ENCODE results near the gene MYO16.
"Not testable (repeated sequence)": the region's sequence is repeated elsewhere in the genome, so short reads cannot be mapped to it uniquely, and the experiment has no call there.

The MYO16 gene

DNA sequence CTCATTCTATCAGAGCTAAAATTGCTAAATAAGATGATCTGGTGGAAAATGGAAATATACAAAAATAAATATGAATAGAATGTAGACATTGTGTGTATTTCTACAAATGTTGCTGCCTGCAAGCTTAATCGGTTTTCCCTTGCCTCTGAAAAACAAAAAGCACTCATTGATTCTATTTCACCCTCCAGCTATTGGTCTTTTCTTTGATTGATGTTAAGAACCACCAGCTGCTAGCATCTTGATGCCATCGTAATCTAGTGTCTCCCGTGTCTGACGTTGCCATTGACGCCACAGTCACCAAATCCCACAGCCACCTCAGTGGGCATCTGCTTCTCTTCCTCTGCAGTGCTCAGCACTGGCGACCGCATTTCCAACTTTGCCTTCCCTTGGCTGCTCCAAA lies 461.8 kb downstream of the MYO16 start:
- DNase-seq = no peak

DNA sequence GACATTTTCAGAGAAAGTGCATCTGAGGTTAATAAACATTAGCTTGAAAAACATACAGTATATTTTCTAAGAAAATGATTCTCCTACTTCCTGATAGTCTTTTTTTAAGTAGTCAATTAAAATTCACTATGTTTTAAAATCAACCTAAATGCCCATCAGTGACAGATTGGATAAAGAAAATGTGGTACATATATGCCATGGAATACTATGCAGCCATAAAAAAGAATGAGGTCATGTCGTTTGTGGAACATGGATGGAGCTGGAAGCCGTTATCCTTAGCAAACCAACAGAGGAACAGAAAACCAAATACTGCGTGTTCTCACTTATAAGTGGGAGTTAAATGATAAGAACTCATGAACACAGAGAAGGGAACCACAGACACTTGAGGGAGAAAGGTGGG lies 462.8 kb downstream of the MYO16 start:
- not testable (repeated sequence) for DNase-seq

DNA sequence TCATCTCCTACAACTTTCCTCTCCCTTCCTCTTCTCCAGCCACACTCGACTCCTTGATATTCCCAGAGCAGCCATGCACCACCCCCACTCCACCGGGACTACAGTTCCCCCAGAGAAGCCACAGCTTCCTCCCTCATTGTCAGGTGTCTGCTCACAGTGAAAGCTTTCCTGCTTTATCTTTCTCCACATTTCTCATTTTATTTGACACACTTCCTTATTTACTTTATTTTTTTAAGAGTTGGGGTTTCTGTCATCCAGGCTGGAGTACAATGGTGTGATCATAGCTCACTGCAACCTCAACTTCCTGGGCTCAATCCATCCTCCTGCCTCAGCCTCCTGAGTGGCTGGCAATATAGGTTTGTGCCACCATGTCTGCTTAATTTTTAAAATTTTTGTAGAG lies 464.6 kb downstream of the MYO16 start:
- DNase-seq = no peak

DNA sequence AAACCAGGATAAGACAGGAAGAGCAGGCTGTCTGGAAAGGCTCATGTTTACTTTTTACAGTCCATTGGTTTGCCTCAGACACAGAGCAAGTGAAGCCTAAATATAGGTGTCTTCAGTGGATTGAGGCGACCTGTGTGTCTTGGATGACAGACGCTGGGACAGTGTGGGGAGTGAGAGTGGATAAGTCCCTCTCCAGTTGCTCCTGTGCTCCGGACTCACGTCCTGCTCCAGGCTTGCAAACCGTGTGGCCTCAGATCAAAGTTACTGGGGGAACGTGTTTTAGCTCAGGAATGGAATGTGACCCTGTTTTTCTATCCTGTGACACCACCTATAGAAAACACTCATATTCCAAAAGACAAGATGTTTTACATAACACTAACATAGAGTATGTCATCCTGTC lies 465.7 kb downstream of the MYO16 start:
- DNase-seq = no peak

DNA sequence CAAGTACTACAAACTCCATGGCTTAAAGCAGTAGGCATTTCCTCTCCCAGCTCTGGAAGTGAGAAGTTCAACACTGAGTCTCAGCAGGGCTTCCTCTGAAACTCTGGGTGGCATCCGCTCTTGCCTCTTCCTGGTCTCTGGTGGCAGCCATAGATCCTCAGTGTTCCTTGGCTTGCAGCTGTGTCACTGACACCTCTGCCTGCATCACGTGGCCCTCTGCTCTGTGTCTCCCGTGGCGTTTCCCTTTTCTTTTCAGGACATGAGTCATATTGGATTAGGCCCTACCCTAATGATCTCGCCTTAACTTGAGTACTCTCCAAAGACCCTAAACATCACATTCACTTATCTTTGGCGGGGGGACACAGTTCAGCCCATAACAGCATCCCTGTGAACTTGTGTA lies 466.7 kb downstream of the MYO16 start:
- DNase-seq = no peak

DNA sequence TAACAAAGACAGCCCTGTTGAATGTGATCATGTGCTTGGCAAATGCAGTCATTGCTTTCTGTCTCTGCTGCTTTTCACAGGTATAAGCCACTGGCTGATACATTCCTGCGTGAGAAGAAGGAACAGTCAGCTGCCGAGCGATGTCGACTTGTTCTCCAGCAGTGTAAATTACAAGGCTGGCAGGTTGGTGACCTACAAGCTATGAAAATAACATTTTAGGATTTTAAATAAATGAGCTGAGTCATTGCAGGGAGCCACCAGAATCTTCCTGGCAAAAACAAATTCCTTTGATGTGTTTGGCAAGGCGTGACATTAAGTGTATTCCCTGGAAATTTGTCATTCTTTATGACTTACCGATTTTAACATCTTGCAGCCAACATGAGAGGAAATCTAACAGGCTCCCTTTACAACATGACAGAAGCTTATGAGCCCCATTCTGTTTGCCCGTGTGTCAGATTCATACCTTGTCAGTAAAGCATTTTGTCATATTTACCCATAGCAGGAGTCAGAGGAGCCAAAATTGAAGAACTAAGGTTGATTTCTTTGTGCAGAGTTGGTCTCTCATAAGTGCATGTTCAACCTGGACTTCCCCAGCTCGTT lies 471.4 kb downstream of the MYO16 start:
- no peak for DNase-seq

DNA sequence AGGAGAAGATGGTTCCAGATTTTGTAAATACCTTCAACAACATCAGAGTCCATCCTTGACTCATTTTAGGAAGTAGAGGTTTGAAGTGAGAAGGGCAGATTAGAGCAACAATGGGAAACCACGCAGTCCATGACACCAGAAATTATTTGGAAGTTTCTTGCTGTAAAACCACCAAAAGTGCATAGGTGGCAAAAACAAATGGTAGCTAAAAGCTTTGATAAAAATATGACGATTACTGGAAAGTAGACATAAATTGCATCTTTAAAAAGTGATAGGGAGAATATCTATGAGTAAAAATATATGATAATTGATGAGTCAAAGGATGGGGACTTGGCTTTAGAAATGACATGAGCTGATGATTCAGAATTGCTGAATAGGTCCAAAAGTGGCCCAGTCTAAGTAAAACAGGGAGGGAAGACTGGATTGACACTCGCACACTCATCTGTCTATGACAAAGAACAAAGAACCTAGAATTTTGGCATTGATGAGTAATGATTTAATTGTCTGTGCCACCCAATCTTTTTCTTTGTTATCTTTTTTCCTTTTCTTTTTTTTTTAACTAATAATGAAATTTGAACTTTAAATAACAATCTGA lies 472.2 kb downstream of the MYO16 start:
- DNase-seq = no peak

DNA sequence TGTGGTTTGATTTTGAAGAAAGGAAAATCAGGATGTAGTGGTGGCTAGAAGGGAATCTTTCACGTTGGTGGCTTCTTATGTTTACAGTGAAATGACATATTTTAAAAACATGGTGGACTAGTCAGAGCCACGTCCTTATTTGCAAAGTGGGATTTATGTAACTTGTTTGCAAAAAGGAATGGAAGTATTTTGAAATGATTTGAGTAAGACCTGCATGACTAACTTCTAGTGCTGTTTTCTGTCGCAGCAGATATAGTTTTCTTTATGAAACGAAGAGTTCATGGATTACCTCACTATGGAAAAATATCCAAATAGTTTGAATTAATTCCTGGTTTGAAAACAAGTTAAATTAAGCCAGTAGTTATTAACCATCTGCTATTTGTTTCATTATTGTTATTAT lies 476.5 kb downstream of the MYO16 start:
- no peak for DNase-seq

DNA sequence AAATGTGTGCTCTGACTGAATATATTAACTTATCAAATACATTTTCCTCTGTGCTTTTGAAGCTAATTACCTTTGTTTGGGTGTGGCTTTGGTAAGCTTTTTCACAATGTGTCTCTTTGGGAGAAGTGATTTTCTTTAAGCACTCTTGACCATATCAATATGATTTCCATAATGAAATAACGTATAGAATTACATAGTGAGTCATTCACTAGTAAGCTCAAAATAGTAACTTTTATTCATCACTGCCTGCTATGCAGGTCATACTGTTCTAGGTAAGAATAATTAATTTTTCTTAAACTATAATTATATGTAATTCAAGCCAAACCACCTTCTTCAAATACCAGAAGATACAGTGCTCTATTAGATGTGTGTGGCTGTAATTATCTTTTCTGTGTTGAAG lies 480.7 kb downstream of the MYO16 start:
- no peak for DNase-seq

DNA sequence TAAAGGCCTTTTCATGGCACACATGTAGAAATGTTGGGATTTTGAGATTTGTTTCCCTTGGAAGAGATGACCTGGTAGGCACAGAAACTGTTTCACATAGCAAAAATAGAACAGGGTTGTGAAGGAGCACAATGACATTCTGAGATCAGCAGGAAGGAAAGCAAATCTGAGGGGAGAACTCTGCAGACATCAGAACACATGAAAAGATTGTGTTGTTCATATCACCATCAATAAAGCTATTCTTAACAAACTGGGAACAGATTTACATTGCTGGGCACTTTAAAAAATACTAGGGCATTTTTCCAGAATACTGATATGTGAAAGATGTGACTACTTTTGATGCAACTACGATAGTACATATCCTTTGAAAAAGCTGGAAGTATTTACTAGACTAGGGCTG lies 481.7 kb downstream of the MYO16 start:
- no peak for DNase-seq

DNA sequence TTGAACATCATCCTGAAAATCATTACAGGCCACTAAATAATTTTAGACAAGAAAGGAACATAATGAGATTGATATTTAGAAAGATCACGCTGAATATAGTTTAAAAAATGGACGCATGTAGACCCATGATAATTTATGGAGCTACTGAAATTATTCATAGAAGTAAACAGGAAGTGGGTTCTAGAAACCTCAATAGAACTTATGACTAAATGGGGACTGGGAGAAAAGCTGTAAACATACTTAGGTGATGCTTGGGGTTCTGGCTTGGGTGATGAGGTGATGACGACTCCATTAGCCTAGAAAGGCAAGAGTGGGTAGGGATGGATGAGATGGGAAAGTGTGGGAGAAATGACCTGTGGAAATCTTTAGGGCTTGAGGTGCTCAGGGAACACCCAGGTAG lies 484.0 kb downstream of the MYO16 start:
- no peak for DNase-seq

DNA sequence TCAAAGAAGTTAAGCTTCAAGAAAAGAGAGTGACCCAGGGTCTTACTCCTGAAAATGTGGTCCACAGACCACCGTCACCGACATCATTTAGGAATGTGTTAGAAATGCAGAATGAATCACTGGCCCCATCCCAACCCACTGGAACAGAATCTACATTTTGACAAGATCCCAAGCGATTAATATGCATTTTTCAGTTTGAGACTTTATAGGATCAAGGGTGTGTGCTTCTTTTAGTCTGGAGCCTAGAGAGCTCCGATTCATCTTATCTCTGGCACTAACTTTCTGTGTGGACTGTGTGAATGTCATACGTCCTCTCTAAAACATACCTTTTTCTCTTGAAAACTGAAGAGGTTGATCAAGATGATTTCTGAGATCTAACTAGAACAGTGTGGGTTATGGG lies 484.8 kb downstream of the MYO16 start:
- no peak for DNase-seq

DNA sequence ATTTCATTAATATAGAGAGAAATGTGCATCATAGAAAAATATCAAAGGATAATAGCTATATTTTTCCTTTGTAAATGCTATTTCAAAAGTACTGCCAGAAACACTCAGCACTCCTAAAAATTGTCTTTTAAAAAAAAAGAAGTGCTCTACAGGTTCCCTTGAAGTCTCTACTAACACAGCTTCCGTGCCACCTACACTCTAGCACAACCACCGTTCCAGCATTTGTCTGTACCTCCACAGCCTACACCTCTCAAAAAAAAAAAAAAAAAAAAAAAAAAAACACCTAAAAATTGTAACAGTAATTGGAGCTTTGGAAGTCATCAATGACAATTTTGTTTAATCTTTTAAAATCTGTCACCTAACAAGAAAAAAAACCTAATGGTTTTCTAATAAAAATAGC lies 485.6 kb downstream of the MYO16 start:
- no peak for DNase-seq

DNA sequence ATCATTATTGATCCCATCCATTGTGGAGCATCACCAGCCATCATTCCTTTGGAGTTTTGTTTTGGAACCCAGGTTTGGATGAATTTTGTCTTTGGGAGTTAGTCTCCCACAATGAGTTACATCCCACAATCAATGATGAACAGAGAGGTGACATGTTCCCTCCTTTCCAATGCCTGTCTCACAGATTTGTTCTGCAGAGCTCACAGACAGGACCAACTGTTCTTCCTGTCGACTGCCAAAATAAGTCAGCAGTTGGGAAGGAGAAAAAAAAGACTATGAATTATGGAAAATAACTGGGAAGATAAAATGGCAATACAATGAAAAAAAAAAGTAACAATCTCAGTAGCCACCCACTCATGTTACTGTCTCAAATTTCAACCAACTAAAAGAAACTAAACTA lies 489.1 kb downstream of the MYO16 start:
- no peak for DNase-seq

DNA sequence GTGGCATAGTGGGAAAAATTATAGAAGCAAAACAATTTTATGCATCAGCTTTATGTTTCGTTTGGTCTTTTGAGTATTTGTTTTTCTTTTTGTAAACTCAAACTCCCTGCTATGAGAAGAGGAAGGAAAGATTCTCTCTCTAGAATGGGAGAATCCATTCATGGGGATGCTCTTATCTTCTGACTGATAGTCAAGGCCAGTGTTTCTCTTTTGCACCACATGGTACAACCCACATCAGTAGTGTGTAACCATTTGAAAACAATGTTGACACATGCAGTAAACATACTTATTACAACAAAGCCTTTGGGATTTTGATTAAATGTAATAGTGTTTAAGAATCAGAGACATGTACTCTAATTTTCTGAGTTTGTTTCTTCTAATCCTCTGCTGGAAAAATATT lies 490.5 kb downstream of the MYO16 start:
- no peak for DNase-seq

DNA sequence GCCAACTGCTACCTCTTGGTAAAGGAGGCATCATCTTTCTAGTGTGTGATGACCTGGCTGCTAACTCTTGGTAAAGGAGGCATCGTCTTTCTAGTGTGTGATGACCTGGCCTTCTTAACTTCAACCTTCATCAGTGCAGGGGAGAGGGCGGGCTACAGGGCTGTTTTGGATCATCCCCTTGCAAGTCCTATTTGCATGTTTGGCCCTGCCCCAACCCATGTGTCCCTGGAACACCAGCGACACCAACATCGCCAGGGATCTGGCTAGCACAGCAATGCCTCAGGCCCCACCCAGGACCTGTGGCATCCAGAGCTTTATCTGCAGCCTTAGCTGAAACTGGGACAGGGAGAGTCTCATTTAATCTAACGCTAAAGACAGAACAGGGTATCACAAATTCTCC lies 492.4 kb downstream of the MYO16 start:
- DNase-seq = no peak

DNA sequence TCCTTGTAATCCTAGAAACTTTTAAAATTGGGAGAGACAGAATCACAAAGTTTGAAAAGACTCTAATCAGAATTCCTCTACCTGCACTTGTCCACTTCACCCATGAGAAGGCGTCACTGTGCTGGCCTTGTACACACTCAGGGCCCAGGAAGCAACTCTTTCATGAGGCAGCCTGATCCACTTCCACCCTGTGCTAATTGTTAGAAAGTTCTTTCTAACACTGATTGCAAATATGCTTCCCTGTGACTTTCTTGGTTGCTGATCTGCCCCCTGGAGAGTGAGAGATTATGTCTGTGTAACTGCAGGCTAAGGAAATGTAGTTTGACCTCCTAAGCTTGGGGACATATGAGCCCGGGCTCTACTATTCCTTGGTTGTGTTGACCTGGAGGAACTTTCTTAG lies 494.6 kb downstream of the MYO16 start:
- no peak for DNase-seq

DNA sequence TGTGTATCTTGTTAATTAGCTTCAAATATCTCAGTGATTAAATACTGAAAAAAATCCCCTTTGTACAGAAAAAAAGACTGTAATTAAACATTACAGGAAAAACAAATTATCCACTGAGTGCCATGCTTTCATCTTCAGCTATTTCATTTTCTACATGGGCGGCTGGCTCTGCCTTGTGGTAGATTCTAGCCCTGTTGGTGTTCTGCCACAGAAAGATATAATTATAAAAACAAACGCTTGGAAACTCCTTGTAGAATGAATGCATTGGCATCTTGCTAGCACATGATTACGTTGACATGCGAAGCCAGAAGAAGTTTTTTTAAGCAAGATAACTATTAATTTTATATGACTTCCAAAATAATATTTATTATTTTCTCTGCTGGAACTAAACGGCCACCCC lies 496.8 kb downstream of the MYO16 start:
- DNase-seq = no peak

DNA sequence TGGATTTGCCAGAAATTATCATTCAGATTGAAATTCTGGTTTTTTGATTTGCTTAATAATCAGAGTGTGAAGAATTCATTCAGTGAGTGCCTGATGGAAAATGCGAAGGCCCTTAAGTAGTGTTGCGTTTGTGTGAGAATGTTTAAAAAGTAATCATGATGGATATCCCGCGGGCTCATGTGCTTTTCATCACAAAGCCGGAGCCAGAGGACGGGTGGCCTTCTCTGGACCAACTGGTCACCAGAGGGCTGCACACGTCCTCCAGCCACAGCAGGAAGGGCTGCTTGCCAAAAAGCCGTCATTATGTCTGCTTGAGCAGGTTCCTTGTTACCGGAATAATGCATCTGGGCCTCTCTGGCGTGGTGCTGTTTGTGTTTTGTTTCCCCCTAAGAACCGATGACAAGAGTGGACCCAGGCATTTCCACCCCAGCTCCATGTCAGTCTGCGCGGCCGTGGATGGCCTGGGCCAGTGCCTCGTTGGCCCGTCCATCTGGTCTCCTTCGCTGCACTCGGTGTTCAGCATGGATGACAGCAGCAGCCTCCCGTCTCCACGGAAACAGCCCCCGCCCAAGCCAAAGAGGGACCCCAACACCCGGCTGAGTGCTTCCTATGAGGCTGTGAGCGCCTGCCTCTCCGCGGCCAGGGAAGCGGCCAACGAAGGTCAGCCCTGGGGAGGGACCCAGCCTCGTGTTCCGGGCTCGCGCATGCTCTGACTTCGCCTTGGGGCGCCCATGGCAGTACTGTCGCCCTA lies 497.7 kb downstream of the MYO16 start:
- no peak for DNase-seq

DNA sequence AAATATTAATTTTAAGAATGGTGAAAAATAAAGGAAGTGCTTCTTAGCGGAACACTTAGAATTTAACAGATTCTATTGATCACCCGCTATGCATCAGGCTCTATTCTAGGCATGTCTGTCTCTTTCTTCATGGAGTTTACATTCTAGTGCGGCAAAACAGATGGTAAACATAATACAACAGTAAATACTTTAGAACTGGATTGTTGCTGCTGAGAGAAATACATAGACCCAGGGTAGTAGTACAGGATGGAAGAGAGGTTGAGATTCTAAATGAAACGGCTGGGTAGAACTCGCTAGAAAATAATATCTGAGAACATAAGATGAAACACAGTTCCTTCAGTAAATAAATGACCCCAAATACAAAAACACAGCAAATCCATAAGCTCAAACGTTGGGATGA lies 498.7 kb downstream of the MYO16 start:
- DNase-seq = no peak

DNA sequence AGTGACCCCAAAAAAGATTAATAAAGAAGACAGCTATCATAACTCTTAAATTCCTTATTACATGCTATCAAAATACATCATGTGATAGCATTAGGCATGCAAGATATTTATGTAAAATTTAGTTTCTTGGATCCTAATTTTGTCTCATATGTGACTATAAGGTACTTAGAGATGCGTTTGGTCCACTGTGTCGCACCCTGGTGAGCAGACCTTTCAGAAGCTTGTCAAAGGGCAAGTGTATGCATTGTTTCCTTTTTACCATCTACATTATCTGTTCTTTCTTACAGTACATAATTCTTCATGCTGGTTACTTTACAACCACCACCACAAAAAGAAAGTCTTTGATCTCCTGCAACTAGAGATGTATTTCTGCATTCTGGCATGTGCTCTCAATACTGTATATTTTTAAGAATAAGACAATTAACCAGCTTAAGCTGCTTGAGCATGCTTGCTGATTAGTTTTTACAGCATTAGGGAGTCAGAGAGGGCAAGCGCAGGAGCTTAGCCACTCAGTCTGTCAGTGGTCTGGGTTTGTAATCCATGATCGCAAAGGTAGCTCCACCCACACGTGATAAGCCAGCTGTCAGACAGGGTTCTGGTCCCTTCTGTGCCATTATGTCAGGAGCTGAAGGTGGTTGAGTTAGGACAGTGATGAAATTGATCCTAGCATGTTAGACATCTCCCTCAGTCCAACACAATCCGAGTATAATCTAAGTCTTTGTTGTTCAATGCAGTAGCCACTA lies 500.9 kb downstream of the MYO16 start:
- no peak for DNase-seq

DNA sequence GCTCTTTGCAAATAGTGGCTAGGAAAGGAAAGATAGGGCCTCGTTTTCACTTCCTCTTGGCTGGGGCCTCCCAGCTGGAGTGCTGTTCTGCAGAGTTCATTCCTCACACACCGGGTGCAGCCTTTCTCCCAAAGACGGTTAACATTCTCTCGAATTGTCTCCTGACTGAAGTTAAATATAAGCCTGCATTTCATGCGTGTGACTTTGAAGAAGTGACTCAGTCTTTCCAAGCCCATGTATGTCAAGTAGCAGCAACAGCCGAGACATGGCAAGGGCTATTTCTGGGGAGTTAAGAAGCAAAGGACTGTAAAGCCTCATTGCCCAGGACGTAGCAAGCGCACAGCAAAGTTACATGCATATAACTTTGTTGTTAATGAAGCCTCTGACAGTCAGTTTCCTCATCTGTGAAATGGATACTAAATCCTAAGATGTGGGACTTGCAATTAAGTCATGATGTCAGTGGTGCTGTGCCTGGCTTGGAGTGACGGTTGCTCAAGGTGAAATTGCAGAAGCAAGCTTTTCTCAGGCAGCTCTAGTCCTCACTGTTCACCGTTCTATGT lies 502.4 kb downstream of the MYO16 start:
- DNase-seq = no peak

DNA sequence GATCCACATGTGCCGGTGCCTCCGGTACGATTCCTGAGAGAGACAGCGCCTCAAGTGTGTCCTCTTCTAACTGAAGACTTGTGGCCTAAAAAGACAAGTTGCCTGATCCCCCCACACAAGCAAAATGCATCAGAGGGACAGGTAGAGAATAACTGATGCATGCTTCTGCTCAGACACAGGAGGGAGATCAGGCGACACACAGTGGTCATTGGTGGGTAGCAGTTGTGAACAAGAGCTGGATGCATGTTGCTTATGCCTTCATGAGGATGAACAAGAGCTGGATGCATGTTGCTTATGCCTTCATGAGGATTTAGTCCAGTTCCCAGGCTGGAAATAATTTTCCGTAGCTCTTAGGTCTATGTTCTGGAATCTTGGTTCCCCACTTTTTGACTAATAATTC lies 505.6 kb downstream of the MYO16 start:
- no peak for DNase-seq

DNA sequence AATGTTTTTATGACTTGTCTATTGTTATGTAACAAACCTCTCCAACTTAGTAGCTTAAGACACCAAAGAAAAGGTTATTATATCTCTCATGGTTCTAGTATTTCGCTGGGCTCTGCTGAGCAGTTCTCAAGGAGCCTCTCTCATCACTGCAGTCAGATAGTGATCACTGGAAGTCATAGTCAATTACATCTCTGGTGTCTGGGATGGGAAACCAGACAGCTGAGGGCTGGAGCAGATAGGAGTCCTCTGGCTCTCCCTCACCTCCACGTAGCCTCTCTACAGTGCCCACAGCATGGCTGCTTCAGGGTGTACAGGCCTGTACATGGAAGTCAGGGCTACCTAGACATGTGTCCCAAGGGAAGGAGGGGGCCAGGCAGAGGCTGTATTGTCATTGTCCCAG lies 507.5 kb downstream of the MYO16 start:
- no peak for DNase-seq

Measured in activated T-cell treated with anti-CD3 and anti-CD28 coated beads for 4 hours (primary cell).